Skin epidermis (tissue), 12 donors: Measurements from ENCODE around the gene KCNN3.

Experiments
- H3K27ac ChIP-seq, 21 experiments: fragments of 200-600 bp; sonication (generic) in 11 of 21; one replicate each; pipeline ENCODE4 v1.5.0; 2020; ENCODE audit warnings: mild to moderate bottlenecking in 3 of 21, inconsistent platforms in 2 of 21, moderate library complexity in 2 of 21
- H3K4me3 ChIP-seq, 7 experiments: fragments of 200-600 bp; sonication (generic) in 2 of 7; one replicate each; pipeline ENCODE4 v1.5.0; 2020; ENCODE audit warnings: inconsistent platforms in 2 of 7, mild to moderate bottlenecking in 2 of 7, moderate library complexity in 1 of 7

The KCNN3 gene

DNA sequence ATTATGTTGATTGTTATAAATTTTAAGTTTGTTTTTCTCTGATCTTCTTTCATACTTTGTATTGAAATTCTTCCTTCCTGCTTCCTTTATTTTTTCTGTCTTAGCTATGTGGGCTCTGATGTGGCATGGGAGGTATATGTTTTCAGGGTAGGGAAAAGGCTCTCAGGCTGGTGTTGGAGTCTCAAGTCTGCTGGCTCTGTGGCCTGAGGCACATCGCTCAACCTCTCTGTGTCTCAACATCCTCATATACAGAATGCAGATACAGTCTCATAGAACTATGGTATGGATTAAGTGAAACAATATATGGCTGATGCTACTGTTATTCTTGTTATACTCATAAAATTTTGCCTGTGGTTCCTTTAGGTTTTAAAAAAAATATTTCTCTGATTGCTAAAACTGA lies 105.9 kb downstream of the KCNN3 start:
- no peak overlapping the region for H3K4me3 ChIP-seq

DNA sequence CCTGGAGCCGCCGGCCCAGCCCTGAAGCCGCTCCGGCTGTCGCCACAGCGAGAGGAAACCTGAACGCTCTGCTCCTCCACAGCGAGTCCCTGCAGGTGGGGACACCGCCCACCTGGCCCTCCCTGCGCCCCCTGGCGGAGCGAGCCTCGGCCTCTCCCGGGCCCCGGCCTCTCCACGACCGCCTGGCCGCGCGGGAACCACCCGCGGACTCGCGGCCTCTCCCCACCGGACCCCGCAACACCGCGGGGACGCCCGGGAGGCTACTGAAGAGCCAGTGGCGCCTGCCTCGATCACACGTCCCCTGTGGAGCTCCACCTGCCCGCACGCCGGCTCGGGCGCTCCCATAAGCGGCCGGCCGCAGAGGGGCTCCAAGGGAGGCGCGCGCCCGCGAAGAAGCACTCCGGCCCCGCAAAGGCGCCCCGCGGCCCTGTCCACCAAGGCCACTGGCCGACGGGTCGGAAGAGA lies 109.6 kb downstream of the KCNN3 start:
- H3K27ac ChIP-seq: peak overlapping the region in 2 of 21 experiments; percentile 36 to 63
- H3K4me3 ChIP-seq: peak overlapping the region in 4 of 7 experiments; percentile 18 to 40 (median 30)

More for the DNA sequence above, 105.9 kb downstream of the KCNN3 start:
- no peak overlapping the region for H3K27ac ChIP-seq

DNA sequence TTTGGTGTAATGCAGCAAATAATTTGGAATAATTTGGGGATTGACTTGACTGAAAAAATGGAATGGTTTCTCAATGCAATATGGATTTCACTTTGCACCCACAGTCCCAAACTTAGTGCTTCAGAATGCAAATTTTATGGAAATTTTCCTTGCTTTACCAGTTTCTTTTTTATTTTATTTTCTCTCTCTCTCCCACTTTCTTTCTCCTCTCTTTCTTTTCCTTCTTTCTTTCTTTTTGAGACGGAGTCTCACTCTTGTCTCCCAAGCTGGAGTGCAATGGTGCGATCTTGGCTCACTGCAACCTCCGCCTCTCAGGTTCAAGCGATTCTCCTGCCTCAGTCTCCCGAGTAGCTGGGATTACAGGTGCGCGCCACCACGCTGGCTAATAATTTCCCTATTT lies 110.3 kb downstream of the KCNN3 start:
- Histone ChIP-seq H3K4me3 (no peak overlapping the region), H3K27ac (no peak overlapping the region)

DNA sequence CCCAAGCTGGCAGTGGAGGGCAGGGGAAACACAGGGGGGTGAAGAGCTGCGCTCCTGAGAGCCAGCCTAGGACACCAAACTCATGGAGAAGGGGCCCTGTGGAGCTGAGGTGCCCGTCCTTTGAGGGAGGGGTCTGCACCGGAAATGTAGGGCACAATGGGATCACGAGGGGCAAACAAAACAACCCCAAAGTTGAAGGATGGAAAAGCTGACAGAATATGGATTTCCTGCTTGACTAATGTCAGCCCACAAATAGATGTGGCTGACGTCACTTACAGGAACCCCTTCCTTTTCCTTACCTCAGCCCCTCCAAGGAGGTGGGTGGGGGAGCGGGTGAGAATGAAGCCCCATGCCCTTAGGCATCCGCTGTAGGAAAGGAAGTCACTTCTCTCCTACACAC lies 110.9 kb downstream of the KCNN3 start:
- Histone ChIP-seq H3K27ac (peak overlapping the region in 1 of 21 experiments; percentile 21), H3K4me3 (no peak overlapping the region)

DNA sequence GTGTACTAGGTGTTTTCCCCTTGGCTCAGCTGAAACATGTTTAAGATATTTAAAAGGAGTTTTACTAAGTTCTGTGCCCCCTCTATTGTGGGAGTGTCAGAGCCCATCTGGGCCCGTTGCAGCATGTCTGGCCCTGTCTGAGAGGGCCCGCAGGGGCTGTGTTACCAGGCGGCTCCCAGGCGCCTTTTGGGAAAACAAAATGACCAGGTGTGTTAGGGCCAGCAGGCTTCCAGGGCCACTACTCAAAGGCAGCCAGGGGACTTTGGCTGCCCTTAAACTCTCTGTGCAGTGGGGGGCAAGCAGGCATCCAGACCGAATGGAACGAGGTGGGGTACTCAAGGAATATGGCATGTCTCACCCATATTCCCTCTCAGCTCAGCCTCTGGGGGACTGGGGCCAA lies 111.7 kb downstream of the KCNN3 start:
- Histone ChIP-seq H3K4me3 (no peak overlapping the region), H3K27ac (no peak overlapping the region)

DNA sequence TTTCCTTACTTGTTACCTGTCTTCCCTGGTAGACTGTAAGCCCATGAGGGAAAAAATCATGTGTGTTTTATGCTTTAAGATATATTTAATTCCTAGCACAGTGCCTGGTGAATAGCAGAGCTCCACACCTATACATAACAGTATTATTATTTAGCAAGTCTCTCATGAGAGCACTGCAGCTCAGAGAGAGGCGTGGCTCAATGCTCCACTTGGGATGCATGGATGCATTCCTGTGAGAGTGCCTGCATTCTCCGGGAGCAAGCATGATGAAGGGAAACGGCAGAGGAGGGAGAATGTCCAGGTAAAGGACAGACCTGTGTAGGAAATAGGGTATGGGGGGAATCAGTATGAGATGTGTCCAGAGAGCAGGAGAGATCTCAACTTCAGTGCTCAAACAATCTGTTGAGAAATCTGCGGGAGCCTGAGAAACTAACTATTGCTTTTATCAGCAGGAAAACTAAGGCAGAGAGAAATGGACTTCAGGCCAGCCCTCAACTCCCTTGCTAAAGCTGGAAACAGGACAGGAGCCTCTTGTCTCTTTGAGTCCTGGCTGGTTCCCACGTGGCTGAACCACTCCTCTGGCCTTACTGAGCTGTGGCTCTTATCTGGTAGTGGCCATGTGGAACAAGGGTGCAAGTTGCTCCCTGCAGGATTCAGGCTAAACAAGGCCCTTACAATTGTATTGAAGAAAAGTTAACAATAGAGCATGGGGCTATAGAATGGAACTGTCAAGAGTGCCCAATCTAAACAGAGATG lies 113.1 kb downstream of the KCNN3 start:
- no peak overlapping the region for H3K4me3 ChIP-seq
- H3K27ac ChIP-seq: no peak overlapping the region

DNA sequence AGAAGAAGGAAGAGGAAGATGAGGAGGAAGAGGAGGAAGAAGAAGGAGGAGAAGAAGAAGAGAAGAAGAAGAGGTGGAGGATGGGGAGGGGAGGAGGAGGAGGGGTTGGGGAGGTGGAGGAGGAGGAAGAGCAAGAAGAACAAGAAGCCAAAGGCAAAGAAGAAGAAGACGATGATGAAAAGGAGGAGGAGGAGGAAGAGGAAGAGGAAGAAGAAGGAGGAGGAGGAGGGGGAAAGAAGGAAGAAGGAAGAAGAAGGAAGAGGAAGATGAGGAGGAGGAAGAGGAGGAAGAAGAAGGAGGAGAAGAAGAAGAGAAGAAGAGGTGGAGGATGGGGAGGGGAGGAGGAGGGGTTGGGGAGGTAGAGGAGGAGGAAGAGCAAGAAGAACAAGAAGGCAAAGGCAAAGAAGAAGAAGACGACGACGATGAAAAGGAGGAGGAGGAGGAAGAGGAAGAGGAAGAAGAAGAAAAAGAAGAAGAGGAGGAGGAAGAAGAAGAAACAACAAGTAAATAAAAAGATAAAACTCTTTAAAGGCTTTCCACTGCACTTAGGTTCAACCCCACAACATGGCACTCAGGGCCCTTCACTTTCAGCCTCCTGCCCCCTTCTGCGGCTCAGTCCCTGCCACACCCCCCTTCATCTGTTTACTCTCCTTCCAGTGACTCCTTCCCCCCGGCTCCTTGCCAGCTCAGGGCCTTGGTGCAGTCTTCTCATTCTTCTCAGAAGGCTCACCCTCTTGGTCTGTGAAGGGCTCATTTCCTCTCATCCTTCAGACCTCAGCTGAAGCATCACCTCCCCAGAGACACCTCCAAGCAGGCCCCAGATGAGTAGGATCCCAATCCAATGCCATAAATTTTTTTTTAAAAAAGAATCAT lies 114.0 kb downstream of the KCNN3 start:
- H3K4me3 ChIP-seq: no peak overlapping the region
- H3K27ac ChIP-seq: no peak overlapping the region

DNA sequence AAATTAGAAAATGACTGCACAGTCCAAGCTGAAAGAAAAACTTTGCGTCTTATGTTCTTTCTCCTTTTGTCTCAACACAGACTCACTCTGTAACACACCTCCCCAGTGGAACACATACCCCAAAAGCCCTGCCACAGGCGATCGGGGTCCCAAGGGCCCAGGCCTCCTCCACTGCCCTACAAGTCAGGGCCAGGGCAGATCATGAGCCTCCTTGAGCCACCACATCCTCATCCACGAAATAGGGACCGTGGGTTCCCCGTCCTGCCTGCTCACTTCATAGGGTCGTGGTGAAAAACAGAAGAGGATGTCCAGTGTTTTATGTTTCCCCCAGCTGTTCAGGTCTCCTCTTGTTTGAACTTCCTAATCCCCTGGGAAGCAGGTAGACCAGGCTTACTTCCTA lies 116.7 kb downstream of the KCNN3 start:
- H3K4me3 ChIP-seq: no peak overlapping the region
- no peak overlapping the region for H3K27ac ChIP-seq

DNA sequence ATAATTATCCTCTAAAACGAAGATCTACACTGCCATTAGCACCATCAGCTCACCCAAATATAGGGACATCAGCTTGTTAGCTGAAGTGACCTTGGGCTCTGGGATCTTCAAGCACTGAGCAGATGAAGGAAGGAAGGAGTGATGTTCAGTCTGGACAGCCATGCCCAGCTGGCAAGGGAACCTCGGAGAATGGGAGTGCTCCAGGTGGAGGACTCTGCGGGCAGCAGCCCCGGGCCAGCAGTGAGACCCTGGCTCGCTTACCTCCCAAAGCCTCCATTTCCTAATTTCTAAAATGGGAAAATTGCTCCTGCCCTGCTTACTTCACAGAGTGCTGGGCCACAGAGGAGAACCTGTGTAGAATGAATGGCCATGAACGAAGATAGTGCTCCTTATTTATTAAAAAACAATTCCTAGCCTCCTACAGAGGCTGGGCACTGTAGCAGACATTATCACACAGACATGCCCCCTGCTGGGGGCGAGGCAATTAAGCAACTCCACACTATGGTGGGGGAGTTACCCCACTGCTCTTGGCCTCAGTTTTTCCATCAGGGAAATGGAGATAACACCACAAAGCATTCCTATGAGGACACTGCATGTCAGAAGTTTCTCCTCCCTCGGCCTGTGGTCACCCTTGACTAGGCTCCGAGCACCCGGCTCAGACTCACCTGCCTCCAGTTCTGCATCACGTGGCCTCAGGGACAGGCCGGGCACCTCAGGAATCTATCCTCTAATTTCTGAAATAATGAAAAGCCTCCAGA lies 117.6 kb downstream of the KCNN3 start:
- Histone ChIP-seq H3K27ac (no peak overlapping the region), H3K4me3 (no peak overlapping the region)

DNA sequence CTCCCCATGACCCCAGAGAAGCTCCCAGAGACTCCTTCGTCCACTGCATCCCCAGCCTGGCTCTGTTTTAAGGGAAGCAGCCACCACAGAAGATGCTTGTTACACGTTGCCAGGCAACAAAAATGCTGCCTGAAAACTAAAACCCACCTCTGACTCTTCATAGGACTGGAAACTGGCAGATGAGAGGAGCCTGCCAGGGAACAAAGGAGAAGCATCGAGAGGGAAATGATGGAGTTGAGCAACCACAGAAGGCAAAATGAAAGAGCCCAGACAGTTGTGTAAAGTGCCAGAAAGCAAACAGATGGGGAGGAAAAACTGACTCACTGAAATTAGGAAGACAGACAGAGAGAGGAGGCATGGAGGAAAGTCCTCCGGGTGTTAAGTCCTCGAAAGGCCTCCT lies 118.4 kb downstream of the KCNN3 start:
- Histone ChIP-seq H3K27ac (peak overlapping the region in 4 of 21 experiments; percentile 8 to 36 (median 12)), H3K4me3 (no peak overlapping the region)

DNA sequence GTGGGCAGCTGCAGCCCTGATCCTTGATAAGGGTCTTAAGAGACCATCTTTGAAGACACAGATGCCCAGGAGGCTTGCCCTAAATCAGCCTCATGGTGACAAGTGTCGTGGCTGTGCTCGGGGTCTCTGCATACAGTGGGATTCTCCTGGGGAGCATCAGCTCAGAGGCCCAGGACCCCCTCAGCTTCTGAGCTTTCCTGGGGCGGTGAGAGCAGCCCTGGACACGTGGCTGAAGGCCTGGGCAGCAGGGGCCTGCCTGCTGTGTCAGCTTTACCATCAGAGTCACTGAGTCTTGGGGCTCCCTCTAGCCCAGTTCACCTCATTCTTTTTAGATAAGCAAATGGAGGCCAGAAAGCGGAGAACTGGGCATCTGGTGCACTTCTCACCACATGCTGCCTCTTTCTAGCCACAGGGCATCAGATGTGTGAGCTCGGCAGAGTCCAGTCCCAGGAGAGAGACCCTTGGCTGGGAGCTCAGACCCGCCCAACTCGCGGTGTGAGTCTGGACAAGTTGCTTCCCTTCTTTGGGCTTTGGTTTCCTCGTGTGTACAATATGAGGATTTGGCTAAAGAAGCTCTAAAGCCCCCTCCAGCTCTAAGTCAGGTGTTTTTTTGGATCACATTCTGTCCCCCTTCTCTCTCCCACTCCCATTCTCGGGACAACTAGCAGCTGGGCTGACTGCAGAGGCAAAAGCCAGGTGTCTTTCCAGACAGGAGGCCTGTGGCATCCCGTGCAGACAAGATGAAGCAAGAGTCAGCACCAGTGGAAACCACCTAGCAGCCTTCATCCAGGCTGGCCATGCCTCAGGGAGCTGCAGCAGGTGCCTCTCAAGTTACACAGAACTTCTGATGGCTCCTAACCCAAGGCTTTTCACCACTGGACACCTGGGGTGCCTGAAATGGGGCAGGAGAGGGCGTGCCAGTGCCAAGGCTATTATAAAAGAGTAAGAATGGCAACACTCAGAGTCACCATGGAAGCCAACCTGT lies 119.1 kb downstream of the KCNN3 start:
- Histone ChIP-seq H3K4me3 (no peak overlapping the region), H3K27ac (peak overlapping the region in 4 of 21 experiments; percentile 8 to 36 (median 12))

DNA sequence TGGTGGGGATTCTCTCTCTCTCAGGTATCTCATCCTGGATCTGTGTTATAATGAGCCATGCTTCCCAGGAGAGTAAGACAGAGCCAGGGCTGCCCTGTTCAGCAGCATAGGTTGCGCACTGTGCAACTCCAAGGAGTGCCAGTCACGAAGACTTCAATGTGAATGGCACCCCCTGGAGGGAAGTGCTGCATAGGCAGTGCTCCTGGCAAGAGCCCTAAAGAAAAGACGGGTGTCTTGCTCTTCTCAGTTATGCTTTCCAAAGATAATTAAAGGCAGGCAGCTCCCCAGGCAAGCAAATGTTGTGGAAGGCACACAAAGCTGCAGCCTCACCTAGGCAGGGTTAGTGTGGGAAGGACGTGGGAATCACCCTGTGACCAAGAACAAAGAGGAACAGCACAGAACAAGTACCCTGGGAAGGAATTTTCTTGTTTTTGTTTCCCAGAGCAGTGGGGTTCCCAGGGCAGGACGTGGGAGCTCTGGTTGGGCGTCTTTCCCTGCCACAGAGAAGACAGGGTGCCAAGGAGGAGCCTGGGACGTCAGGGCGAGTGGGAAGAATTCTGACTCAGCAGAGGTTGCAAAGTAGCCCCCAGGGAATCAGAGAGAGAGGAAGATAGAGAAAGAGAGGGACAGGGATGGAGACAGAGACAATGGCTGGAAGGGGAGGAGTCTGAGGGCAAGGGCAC lies 120.9 kb downstream of the KCNN3 start:
- Histone ChIP-seq H3K27ac (peak overlapping the region in 4 of 21 experiments; percentile 3 to 44 (median 27)), H3K4me3 (no peak overlapping the region)

DNA sequence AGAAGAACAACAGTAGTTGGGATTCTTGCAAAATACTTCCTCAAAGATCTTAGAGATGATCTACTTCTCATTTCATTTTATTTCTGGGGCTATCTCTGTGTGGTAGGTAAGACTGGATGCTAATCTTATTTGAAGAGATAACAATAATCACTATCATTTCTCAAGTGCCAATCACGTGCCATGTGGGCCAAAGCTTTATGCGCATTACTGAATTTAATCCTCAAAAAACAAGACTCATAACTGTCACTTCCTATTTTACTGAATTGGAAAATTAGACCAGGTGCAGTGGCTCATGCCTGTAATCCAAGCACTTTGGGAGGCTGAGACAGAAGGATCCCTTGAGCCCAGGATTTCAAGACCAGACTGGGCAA lies 121.7 kb downstream of the KCNN3 start:
- H3K27ac ChIP-seq: peak overlapping the region in 5 of 21 experiments; percentile 4 to 48 (median 44)
- H3K4me3 ChIP-seq: no peak overlapping the region

DNA sequence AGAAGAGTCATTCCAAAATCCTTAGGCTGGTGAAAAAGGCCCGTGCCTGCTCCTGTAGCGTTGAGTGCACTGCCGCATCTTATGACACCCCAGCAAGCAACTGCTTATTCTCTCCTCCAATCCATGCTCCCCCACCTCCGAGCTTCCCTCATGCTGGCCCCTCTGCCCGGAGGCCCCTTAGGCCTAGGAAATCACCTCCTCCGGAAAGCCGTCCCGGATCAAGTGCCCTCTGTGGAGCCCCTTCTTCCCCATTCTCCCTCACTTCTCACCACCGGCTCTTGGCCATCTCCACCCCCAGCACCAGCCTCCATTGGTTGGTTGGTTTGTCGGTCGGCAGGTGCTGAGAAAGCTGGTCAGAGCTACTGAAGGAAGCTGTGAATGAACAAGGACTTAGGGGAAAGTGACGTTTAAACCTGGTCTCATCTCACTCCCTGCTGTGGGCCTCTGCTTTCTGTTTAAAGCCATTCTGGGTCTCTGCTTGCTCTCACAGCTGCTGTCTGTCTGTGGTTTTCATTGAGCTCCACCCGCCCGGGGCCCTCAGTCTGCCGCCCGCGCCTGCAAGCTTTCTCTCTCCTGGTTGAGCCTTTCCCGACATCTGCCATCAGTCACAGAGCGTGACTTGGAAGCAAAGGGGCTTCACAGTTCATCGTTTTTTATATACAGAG lies 122.2 kb downstream of the KCNN3 start:
- Histone ChIP-seq H3K27ac (peak overlapping the region in 8 of 21 experiments; percentile 3 to 64 (median 26)), H3K4me3 (no peak overlapping the region)

DNA sequence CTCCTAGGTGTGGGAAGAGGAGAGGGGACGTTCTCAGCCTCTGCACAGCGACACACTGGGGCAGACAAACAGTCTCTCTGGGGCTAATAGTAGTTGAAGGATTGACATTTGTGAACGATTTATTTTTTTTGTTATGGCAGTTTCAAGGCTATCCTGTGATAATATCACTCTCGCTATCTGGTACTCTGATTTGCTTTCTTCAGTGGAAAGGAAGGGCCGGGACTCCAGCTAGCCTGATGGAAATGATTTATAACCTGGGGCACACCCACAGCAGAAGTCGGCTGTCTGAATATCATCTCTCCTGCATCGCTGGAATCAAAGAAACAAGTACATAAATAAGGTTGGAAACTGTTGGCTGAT lies 122.7 kb downstream of the KCNN3 start:
- peak overlapping the region in 4 of 21 experiments; percentile 4 to 48 (median 32) for H3K27ac ChIP-seq

DNA sequence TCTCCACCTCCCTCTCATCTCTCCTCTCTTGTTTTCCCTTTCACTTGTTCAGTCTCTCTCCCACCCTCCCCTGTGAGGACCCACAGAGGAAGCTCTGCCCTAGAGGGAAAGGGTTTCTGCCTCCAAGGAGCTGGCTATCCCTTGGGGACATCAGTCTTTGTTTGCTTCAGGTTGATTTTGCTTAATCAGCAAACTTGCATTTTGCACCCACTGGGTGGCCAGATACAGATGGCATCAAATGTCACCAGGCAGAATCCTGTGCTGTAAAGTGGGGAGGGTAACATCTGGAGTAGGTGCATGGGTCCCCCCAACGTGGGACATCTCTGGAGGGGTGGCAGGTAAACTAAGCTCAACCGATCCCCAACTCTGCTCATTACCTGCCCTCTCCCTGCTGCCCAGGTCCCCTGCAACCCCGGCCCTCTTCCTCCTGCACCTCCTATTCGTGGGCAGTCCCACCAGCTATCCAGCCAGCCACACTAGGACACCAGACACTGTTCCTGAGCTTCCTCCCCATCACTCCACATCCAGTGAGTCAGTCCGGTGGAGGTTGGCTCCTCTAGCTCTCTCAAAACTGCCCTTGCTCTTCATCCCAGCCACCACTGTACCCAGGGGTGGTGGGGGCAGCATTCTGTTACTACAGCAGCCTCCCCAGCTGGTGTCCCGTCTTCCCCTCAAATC lies 123.3 kb downstream of the KCNN3 start:
- H3K27ac ChIP-seq: no peak overlapping the region
- no peak overlapping the region for H3K4me3 ChIP-seq

More for the DNA sequence above, 122.7 kb downstream of the KCNN3 start:
- H3K4me3 ChIP-seq: no peak overlapping the region

DNA sequence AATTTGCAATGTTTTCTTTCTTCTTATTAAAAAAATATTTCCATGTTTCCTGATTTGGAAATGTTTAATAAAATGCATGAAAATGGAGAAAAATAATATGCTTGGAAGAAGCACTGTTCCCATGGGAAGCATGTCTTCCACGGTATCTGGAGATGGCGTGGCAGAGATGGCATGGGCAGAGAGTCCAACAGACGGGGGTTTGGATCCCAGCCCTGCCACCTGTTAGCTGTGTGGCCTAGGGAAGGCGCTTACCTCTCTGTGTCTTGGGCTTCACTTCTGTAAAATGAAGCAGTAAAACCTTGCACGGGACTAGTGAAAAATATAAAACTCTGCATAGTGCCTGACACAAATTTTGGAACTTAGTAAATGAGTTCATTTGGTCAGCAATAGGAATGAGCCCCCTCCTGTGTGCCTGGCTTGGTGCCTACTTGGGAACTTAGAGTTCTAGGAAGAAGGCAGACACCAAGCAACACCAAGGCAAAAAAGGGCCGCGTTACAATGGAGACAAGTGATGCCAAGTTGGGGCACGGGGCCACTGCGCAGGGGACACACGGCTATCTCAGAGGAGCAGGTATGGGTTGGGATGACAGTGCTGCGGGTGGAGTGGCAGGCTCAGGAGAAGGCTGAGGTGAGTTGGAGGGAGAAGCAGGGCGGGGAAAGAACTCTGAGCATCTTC lies 124.2 kb downstream of the KCNN3 start:
- H3K27ac ChIP-seq: no peak overlapping the region
- no peak overlapping the region for H3K4me3 ChIP-seq
